RWPE1 (cell line): ENCODE measurements around the gene SHCBP1L.
"Not testable (repeated sequence)": the region's sequence is repeated elsewhere in the genome, so short reads cannot be mapped to it uniquely, and the experiment has no call there.

ENCODE experiments used
- CTCF ChIA-PET: fragments of 350-600 bp; sonication (Branson Sonifier 250); formaldehyde crosslinking; extraction: SDS; loops from one replicate; lab custom pipeline; 2021; lab: Yijun Ruan, JAX
- POLR2A ChIA-PET: fragments of 400-600 bp; formaldehyde crosslinking; extraction: SDS; loops from one replicate; lab custom pipeline; 2020; ENCODE audit warnings: antibody characterized with exemption; ENCODE audit not compliant: low non-redundant PET; lab: Yijun Ruan, JAX
- DNase-seq: peaks from one replicate; pipeline ENCODE4 v3.0.0; 2012; ENCODE audit warnings: low spot score
- H3K27ac ChIP-seq: fragments of 450-650 bp; 2 replicates; pipeline ENCODE4 v1.5.1; 2017
- CTCF ChIP-seq: fragments of 450-650 bp; conservative IDR thresholded peaks from 2 replicates; pipeline ENCODE4 v1.5.1; 2017; ENCODE audit warnings: low read depth, mild to moderate bottlenecking

The SHCBP1L gene

GRCh38 chr1:182956708-182957365 lies 3.9 kb upstream of the SHCBP1L start:
- DNase-seq, result no peak
- ChIA-PET POLR2A (no interaction called here), CTCF (interaction anchor here (0.6 to 0.7 kb wide), 2 partner anchors 62 to 583 kb away, joined by 5 to 6 read pairs; no protein-coding TSS in a partner anchor)
- TF ChIP-seq CTCF, result no peak
- H3K27ac ChIP-seq, result no peak overlapping the region

DNA sequence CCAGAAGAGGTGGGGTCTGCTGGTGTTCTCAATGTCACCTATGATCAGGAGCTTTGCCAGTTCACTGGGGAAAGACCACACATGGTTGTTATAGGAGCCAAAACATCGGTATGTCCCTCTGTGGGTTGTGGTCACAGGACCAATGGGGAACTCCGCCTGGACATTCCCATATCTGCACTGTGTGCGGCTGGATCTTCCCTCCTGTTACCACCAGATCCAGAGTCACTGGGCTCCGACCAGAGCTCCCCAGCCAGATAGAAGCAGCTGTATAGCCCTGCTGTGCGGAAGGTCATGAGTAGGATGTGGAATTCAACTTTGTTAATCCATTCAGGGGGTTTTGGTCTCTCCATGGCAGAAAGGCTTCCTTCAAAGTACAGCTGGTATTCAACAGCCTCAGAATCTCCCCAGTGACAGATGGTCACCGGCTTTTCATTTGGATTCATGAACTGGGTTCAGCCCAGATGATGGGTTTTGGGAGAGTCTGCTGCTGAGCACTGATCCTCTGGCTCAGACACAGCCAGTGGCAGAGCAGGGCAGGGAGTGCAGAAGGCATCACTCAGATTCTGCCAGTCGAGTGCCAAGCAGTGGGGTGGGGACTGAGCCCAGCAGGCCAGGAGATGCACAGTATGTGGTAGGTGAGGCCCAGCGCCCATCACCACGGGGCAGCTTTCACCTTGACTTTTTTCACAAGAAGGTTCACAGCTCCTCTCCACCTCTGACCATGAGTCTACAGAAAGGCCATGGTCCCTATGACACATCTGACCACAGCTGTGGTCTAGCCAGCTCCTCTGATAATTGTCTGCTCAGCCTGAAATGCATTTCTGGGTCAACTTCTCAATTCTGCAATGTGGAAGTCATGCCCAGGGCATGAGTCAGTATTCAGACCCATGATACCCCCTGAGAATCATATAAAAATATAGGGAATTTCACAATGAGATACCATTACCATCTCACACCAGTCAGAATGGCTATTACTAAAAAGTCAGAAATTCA lies 2.9 kb upstream of the SHCBP1L start:
- TF ChIP-seq CTCF, result no peak

GRCh38 chr1:182953826-182954225 lies 860 bp upstream of the SHCBP1L start:
- H3K27ac ChIP-seq, result no peak overlapping the region
- CTCF ChIA-PET, result interaction anchor here (0.6 kb wide), 1 partner anchor 9 kb away, joined by 3 read pairs; no protein-coding TSS in a partner anchor
- no peak for TF ChIP-seq CTCF
- no peak for DNase-seq
- POLR2A ChIA-PET, result no interaction called here

More for the DNA sequence above, 2.9 kb upstream of the SHCBP1L start:
- ChIA-PET POLR2A (no interaction called here), CTCF (interaction anchor here (0.6 to 1.1 kb wide), 2 partner anchors 12 to 63 kb away, joined by 3 to 6 read pairs; no protein-coding TSS in a partner anchor)
- no peak overlapping the region for H3K27ac ChIP-seq
- no peak for DNase-seq

DNA sequence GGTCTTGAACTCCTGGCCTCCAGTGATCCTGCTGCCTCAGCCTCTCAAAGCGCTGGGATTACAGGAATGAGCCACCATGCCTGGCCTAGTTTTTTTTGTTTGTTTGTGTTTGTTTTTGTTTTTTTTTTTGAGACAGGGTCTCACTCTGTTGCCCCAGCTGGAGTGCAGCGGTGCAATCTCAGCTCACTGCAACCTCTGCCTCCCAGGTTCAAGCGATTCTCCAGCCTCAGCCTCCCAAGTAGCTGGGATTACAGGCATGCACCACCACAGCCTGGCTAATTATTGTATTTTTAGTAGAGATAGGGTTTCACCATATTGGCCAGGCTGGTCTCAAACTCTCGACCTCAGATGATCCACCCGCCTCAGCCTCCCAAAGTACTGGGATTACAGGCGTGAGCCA lies 9.6 kb downstream of the SHCBP1L start:
- DNase-seq, H3K27ac ChIP-seq, POLR2A ChIA-PET: not testable (repeated sequence)
- CTCF ChIA-PET, result interaction anchor here (1.3 kb wide), 1 partner anchor 12 kb away, joined by 3 read pairs; no protein-coding TSS in a partner anchor

- POLR2A ChIA-PET, DNase-seq, H3K27ac ChIP-seq: not testable (repeated sequence)
- CTCF ChIA-PET, result interaction anchor here (0.6 kb wide), 1 partner anchor 260 kb away, joined by 3 read pairs; no protein-coding TSS in a partner anchor
Measured at GRCh38 chr1:182942145-182942544, 10.8 kb downstream of the SHCBP1L start.

- no peak overlapping the region for H3K27ac ChIP-seq
- no peak for DNase-seq
- POLR2A ChIA-PET, result no interaction called here
- CTCF ChIA-PET, result no interaction called here
- TF ChIP-seq CTCF, result no peak
Measured at GRCh38 chr1:182939413-182939812, 13.6 kb downstream of the SHCBP1L start.

DNA sequence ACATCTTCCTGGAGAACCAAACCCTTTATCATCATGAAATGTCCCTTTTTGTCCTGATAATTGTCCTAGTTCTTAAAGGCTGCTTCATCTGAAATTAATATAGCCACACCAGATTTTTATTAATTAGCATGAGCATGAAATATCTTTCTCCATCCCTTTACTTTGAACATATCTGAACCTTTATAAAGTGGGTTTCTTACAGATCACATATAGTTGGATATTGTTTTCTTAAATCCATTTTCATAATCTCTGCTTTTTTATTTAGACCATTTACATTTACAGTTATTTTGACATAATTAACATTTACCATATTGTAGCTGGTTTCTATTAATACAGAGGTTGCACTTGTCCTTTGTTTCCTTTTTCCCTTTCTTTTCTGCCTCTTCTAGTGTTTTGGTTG lies 17.2 kb downstream of the SHCBP1L start:
- no peak overlapping the region for H3K27ac ChIP-seq
- ChIA-PET POLR2A (no interaction called here), CTCF (no interaction called here)
- TF ChIP-seq CTCF, result no peak
- DNase-seq, result no peak
